Measurements from ENCODE around the gene MYL2. TPM values are rescaled to one million over a fixed set of nuclear protein-coding genes. Genes with fewer than 3 reads are reported as not detected.
A peak's percentile ranks its signal among the peaks of the same experiment; 100 is the strongest.

MYL2 gene
- total RNA-seq, 1 donor from 2014 or later = not detected

- no peaks in the 10 kb centered on the region for H3K36me3 ChIP-seq (ENCODE audit: control insufficient read depth, insufficient read depth, low read length)
- DNase-seq (ENCODE audit: low read depth) = no peak
- H3K4me3 ChIP-seq (ENCODE audit: low read depth, low read length) = no peak overlapping the region
- H3K27me3 ChIP-seq (ENCODE audit: control insufficient read depth, insufficient read depth, low read length) = peaks cover 2% of the 10 kb centered on the region
- TF ChIP-seq CTCF (IDR thresholded peaks at IDR 0.05; ENCODE audit: insufficient read depth, low read length, severe bottlenecking) = no peak
- FAIRE-seq = no peak
Measured at GRCh38 chr12:110862329-110862728, 58.0 kb downstream of the MYL2 start.

- FAIRE-seq (no peak), DNase-seq (ENCODE audit: low read depth) (no peak)
- H3K4me3 ChIP-seq (ENCODE audit: low read depth, low read length) = no peak overlapping the region
- no peaks in the 10 kb centered on the region for H3K36me3 ChIP-seq (ENCODE audit: control insufficient read depth, insufficient read depth, low read length)
- TF ChIP-seq CTCF (IDR thresholded peaks at IDR 0.05; ENCODE audit: insufficient read depth, low read length, severe bottlenecking) = peak; percentile 5
- H3K27me3 ChIP-seq (ENCODE audit: control insufficient read depth, insufficient read depth, low read length) = peaks cover 2% of the 10 kb centered on the region
Measured at GRCh38 chr12:110861729-110862128, 58.6 kb downstream of the MYL2 start.

Other genes with a start within 250 kb of the MYL2 start
- 0.53 and 0.77 TPM in 2 replicates for gene HVCN1, start 231.5 kb downstream of the MYL2 start, total RNA-seq
- gene PPP1CC, start 177.7 kb downstream of the MYL2 start, total RNA-seq = 42.8 and 86.6 TPM in 2 replicates
- not detected in 2 replicates for gene CCDC63, start 73.6 kb downstream of the MYL2 start, total RNA-seq
- 0.38 and 1.6 TPM in 2 replicates for gene CUX2, start 113.6 kb upstream of the MYL2 start, total RNA-seq